WERI-Rb-1 (cell line): ENCODE measurements around the gene PLA2G4A.

Experiments used
- DNase-seq: peaks from one replicate; pipeline ENCODE4 v3.0.0-alpha.2; 2020
- H3K27ac ChIP-seq: fragments of 250-450 bp; sonication (Bioruptor Pico); 2 replicates; pipeline ENCODE4 v1.5.1; 2020; ENCODE audit warnings: mild to moderate bottlenecking, moderate library complexity
- H3K27me3 ChIP-seq: fragments of 250-450 bp; sonication (Bioruptor Pico); 2 replicates; pipeline ENCODE4 v1.5.1; 2021; ENCODE audit warnings: mild to moderate bottlenecking, low read depth, moderate library complexity; ENCODE audit not compliant: insufficient read depth, severe bottlenecking
- H3K36me3 ChIP-seq: fragments of 250-450 bp; sonication (Bioruptor Pico); 2 replicates; pipeline ENCODE4 v1.5.1; 2020; ENCODE audit warnings: mild to moderate bottlenecking, moderate library complexity
- H3K4me3 ChIP-seq: 2 replicates; pipeline ENCODE4 v1.5.1; 2011; ENCODE audit warnings: low read depth, mild to moderate bottlenecking, control low read depth, low read length
- H3K9me3 ChIP-seq: fragments of 250-450 bp; sonication (Bioruptor Pico); 2 replicates; pipeline ENCODE4 v1.5.1; 2021; ENCODE audit warnings: mild to moderate bottlenecking, moderate library complexity; ENCODE audit not compliant: severe bottlenecking
- TF ChIP-seq, protein P1 (sequence below): IDR thresholded peaks from 2 replicates; pipeline ENCODE4 v1.5.1; 2011; ENCODE audit warnings: low read depth, mild to moderate bottlenecking, control low read depth, inconsistent platforms, low read length

PLA2G4A gene

GRCh38 chr1:186802388-186802787 is 26.4 kb upstream of the PLA2G4A start:
- TF ChIP-seq, protein P1, sequence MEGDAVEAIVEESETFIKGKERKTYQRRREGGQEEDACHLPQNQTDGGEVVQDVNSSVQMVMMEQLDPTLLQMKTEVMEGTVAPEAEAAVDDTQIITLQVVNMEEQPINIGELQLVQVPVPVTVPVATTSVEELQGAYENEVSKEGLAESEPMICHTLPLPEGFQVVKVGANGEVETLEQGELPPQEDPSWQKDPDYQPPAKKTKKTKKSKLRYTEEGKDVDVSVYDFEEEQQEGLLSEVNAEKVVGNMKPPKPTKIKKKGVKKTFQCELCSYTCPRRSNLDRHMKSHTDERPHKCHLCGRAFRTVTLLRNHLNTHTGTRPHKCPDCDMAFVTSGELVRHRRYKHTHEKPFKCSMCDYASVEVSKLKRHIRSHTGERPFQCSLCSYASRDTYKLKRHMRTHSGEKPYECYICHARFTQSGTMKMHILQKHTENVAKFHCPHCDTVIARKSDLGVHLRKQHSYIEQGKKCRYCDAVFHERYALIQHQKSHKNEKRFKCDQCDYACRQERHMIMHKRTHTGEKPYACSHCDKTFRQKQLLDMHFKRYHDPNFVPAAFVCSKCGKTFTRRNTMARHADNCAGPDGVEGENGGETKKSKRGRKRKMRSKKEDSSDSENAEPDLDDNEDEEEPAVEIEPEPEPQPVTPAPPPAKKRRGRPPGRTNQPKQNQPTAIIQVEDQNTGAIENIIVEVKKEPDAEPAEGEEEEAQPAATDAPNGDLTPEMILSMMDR, result no peak
- Histone ChIP-seq H3K27ac (no peak overlapping the region), H3K9me3 (no peaks in the 10 kb centered on the region), H3K36me3 (no peaks in the 10 kb centered on the region), H3K27me3 (no peaks in the 10 kb centered on the region), H3K4me3 (no peak overlapping the region)
- DNase-seq, result no peak

DNA sequence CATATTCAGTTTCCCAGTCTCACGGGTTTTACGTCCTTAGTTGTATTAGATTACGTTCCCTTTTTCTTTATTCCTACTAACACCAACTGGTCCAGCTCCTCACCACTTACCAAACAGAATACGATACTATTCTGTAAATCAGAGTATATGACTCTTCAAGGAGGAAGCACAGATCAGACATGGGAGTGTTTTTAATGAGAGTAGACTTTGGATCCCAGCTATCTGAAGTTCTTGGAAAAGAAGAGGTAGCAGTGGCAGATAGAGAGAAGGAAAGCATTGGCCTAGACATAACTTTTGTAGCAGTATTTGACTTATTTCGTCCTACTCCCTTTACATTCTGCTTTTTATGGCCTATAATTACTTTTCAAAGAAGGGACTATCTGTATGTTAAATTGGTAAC is 24.1 kb upstream of the PLA2G4A start:
- no peak for DNase-seq
- no peaks in the 10 kb centered on the region for H3K9me3 ChIP-seq

DNA sequence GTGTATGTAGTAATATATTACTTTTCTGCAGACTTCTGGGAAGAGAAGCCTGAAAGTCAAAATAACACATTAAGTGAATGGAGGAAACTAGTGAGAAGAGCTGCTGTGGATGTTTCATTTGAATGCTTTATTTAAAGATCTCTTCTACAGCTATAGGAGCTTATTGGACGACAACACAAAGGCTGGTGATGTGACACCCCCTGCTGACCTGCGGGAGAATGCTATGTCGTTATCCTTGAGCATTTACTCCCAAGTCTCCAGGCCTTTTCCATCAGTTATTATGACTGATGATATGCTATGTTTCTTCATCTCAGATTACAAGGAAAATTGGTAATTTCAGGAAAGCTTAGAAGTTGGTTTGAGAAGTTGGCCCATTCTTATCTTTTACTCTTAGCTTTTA is 22.3 kb upstream of the PLA2G4A start:
- no peaks in the 10 kb centered on the region for H3K9me3 ChIP-seq
- DNase-seq, result peak; percentile 53
- H3K27ac ChIP-seq, result no peak overlapping the region
- no peaks in the 10 kb centered on the region for H3K36me3 ChIP-seq
- no peaks in the 10 kb centered on the region for H3K27me3 ChIP-seq
- TF ChIP-seq, protein P1, result peak; percentile 60
- H3K4me3 ChIP-seq, result no peak overlapping the region

More for the DNA sequence above, 24.1 kb upstream of the PLA2G4A start:
- TF ChIP-seq, protein P1, result no peak
- Histone ChIP-seq H3K36me3 (no peaks in the 10 kb centered on the region), H3K27me3 (no peaks in the 10 kb centered on the region), H3K27ac (no peak overlapping the region), H3K4me3 (no peak overlapping the region)

DNA sequence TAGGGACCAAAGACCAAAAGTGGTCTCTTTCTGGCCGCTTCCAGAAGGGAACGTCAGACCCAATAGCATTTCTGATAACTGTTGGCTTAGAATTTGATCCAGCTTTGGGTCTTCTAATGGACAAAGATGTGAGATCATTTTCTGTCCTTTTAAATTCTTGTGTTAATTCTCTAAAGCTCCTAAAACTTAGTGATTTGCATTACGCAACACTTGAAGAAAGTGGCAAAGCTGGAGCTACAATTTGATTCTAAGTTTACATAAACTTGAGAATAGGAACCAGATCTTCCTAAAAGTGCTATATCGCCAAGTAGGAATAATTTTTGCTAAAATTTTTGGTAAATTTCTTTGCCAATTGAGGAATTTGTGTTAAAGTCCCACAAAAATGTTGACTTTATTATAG is 21.6 kb upstream of the PLA2G4A start:
- H3K27ac ChIP-seq, result no peak overlapping the region
- TF ChIP-seq, protein P1, result no peak
- DNase-seq, result no peak

GRCh38 chr1:186811892-186812291 is 16.9 kb upstream of the PLA2G4A start:
- no peaks in the 10 kb centered on the region for H3K36me3 ChIP-seq
- no peak for DNase-seq
- TF ChIP-seq, protein P1, result no peak
- no peak overlapping the region for H3K4me3 ChIP-seq
- no peaks in the 10 kb centered on the region for H3K9me3 ChIP-seq
- H3K27me3 ChIP-seq, result no peaks in the 10 kb centered on the region
- no peak overlapping the region for H3K27ac ChIP-seq

More for the DNA sequence above, 21.6 kb upstream of the PLA2G4A start:
- Histone ChIP-seq H3K27me3 (no peaks in the 10 kb centered on the region), H3K4me3 (no peak overlapping the region), H3K9me3 (no peaks in the 10 kb centered on the region), H3K36me3 (no peaks in the 10 kb centered on the region)

DNA sequence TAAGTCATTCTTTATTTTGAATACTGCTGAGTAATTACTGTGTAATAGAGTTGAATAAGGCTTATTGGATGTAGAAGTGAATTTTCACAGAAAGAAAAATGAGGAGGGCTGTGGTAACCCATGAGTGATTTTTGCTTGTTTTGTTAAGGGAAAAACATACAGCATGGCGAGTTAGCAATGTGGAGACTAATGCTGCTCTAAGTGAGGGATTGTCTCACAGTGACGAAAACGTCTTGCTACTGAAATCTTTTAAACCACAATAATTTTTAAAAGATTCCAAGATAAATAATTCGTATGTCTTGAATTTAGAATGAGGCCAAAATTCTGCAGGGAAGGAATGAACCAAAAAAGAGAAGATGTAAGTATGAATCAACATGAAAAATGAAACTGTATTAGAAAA is 16.2 kb upstream of the PLA2G4A start:
- no peak for DNase-seq

More for the DNA sequence above, 16.2 kb upstream of the PLA2G4A start:
- no peaks in the 10 kb centered on the region for H3K27me3 ChIP-seq
- H3K9me3 ChIP-seq, result no peaks in the 10 kb centered on the region
- TF ChIP-seq, protein P1, result no peak
- no peaks in the 10 kb centered on the region for H3K36me3 ChIP-seq
- no peak overlapping the region for H3K27ac ChIP-seq
- H3K4me3 ChIP-seq, result no peak overlapping the region
